DOHH2 (cell line): ENCODE data around the gene TMEM98.

Experiments used
- EZH2phosphoT487 ChIP-seq: fragments of 200-600 bp; sonication (generic); IDR thresholded peaks from 2 replicates; pipeline ENCODE4 v1.6.1; 2017; ENCODE audit warnings: borderline replicate concordance, mild to moderate bottlenecking, antibody characterized with exemption, low read length, moderate library complexity, mixed read lengths
- TF ChIP-seq, protein P1 (sequence below): fragments of 200-600 bp; sonication (generic); IDR thresholded peaks from one replicate; pipeline ENCODE4 v1.5.1; 2014; ENCODE audit warnings: antibody characterized with exemption, mild to moderate bottlenecking, low read depth, low read length; ENCODE audit not compliant: poor library complexity, severe bottlenecking

DNA sequence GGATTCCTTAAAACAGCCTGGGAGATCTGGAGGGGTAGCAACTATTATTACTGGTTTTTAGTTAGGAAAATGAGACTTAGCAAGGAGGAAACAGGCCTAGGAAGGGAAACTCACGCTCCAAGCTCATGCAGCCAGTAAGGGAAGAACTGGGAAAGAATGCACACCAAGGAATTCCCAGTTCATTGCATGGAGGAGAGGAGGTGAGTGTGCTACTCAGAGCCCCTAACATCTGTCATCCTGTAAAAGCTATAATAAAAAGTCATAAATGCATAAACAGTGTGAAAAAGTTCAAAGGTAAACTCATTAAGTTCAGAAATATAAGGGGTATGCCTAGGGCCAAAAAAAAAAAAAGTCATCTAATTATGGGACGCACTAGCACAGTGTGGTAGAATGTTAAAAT lies 25.9 kb downstream of the TMEM98 start:
- TF ChIP-seq, protein P1, sequence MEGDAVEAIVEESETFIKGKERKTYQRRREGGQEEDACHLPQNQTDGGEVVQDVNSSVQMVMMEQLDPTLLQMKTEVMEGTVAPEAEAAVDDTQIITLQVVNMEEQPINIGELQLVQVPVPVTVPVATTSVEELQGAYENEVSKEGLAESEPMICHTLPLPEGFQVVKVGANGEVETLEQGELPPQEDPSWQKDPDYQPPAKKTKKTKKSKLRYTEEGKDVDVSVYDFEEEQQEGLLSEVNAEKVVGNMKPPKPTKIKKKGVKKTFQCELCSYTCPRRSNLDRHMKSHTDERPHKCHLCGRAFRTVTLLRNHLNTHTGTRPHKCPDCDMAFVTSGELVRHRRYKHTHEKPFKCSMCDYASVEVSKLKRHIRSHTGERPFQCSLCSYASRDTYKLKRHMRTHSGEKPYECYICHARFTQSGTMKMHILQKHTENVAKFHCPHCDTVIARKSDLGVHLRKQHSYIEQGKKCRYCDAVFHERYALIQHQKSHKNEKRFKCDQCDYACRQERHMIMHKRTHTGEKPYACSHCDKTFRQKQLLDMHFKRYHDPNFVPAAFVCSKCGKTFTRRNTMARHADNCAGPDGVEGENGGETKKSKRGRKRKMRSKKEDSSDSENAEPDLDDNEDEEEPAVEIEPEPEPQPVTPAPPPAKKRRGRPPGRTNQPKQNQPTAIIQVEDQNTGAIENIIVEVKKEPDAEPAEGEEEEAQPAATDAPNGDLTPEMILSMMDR, result no peak
- no peak for TF ChIP-seq EZH2phosphoT487
